Chondrocyte (in vitro differentiated cells): ENCODE results near the gene HYDIN. TPM values are rescaled to one million over a fixed set of nuclear protein-coding genes. Genes with fewer than 3 reads are reported as not detected.

Source experiments
- DNase-seq: peaks from one replicate; pipeline ENCODE4 v3.0.0; 2021; ENCODE audit warnings: mixed read lengths, low spot score
- H3K27ac Mint-ChIP-seq: one replicate; pipeline ENCODE4 v1.8.0; 2021; ENCODE audit warnings: mild to moderate bottlenecking, moderate library complexity, mixed read lengths; ENCODE audit not compliant: unreplicated experiment
- H3K27me3 Mint-ChIP-seq: 2 replicates; pipeline ENCODE4 v1.8.0; 2021; ENCODE audit warnings: low read depth, mixed read lengths
- H3K36me3 Mint-ChIP-seq: 2 replicates; pipeline ENCODE4 v1.8.0; 2021; ENCODE audit warnings: low read depth, mixed read lengths
- H3K4me1 Mint-ChIP-seq: 2 replicates; pipeline ENCODE4 v1.8.0; 2021; ENCODE audit warnings: low read depth, mild to moderate bottlenecking, mixed read lengths
- H3K4me3 Mint-ChIP-seq: one replicate; pipeline ENCODE4 v1.8.0; 2021; ENCODE audit warnings: mild to moderate bottlenecking, moderate library complexity, mixed read lengths; ENCODE audit not compliant: unreplicated experiment
- H3K9me3 Mint-ChIP-seq: 2 replicates; pipeline ENCODE4 v1.8.0; 2021; ENCODE audit warnings: low read depth, mixed read lengths
- CTCF ChIP-seq: fragments of 200-600 bp; sonication (generic); IDR thresholded peaks from 2 replicates; pipeline ENCODE4 v1.5.0; 2021; ENCODE audit warnings: antibody characterized with exemption, mild to moderate bottlenecking, moderate library complexity
- total RNA-seq: library from RNA; stranded (reverse); gene quantifications from 3 replicates; pipeline ENCODE4 v1.2.1, GENCODE V29; 2021

Gene HYDIN
- total RNA-seq, 1 donor from 2014 or later = not detected

DNA sequence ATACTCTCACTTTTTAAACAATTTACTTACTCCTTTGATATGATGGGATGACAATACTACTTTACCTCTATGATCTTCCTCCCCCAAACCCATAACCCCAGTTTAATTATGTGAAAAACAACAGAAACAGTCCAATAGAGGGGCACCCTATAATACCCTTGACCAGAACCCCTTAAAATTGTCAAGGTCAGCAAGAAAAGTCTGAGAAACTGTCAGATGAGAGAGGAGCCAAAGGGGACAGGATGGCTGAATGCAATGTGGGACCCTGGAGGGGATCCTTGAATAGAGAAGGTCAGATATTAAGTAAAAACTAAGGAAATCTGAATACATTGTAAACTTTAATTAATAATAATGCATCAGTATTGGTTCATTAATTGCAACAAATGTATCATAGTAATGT lies 15.8 kb upstream of the HYDIN start:
- DNase-seq = no peak
- Mint-ChIP-seq H3K4me1 (no peaks in the 10 kb centered on the region), H3K36me3 (no peaks in the 10 kb centered on the region)

GRCh38 chr16:71244521-71244920 lies 14.0 kb upstream of the HYDIN start:
- Mint-ChIP-seq H3K27ac (no peak overlapping the region), H3K9me3 (no peaks in the 10 kb centered on the region), H3K4me3 (no peak overlapping the region), H3K36me3 (no peaks in the 10 kb centered on the region), H3K4me1 (no peaks in the 10 kb centered on the region), H3K27me3 (peaks cover 5% of the 10 kb centered on the region)
- no peak for DNase-seq
- no peak for TF ChIP-seq CTCF

More for the DNA sequence above, 15.8 kb upstream of the HYDIN start:
- H3K27me3 Mint-ChIP-seq = peaks cover 2% of the 10 kb centered on the region
- H3K4me3 Mint-ChIP-seq = no peak overlapping the region
- no peak overlapping the region for H3K27ac Mint-ChIP-seq
- TF ChIP-seq CTCF = no peak
- no peaks in the 10 kb centered on the region for H3K9me3 Mint-ChIP-seq

DNA sequence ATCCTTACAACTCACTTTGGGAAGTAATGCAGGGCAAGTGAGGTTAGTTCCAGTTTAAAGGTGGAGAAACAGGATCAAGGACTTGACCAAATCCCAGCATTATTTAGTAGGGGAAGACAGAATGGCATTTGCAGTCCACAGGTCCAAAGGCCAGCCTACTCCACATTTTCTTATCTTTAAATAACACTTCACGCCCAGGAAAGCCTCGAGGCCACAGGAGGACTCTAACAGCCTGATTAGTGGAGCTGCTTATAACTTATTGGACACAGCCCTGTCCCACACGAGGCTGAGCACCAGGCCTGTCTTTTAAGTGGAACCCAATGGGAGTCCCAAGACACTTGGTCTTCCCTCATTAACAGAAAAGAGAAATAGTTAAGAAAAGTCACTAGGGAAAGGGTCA lies 12.1 kb upstream of the HYDIN start:
- Mint-ChIP-seq H3K4me1 (no peaks in the 10 kb centered on the region), H3K36me3 (no peaks in the 10 kb centered on the region), H3K9me3 (no peaks in the 10 kb centered on the region), H3K4me3 (no peak overlapping the region), H3K27ac (no peak overlapping the region), H3K27me3 (peaks cover 4% of the 10 kb centered on the region)
- DNase-seq = no peak
- TF ChIP-seq CTCF = no peak

GRCh38 chr16:71242036-71242435 lies 11.5 kb upstream of the HYDIN start:
- Mint-ChIP-seq H3K4me3 (no peak overlapping the region), H3K4me1 (no peaks in the 10 kb centered on the region), H3K9me3 (no peaks in the 10 kb centered on the region), H3K36me3 (no peaks in the 10 kb centered on the region), H3K27ac (no peak overlapping the region), H3K27me3 (peaks cover 4% of the 10 kb centered on the region)
- no peak for TF ChIP-seq CTCF
- no peak for DNase-seq

GRCh38 chr16:71229344-71229743 lies 1.2 kb downstream of the HYDIN start:
- H3K4me3 Mint-ChIP-seq = no peak overlapping the region
- H3K4me1 Mint-ChIP-seq = peaks cover 7% of the 10 kb centered on the region
- H3K27me3 Mint-ChIP-seq = peaks cover 12% of the 10 kb centered on the region
- peaks cover 2% of the 10 kb centered on the region for H3K36me3 Mint-ChIP-seq
- DNase-seq = no peak
- no peak for TF ChIP-seq CTCF
- H3K27ac Mint-ChIP-seq = no peak overlapping the region
- H3K9me3 Mint-ChIP-seq = peaks cover 29% of the 10 kb centered on the region
